GM19240 (cell line): Measurements from ENCODE around the gene ANKRD36C.
"Not testable (repeated sequence)": the region's sequence is repeated elsewhere in the genome, so short reads cannot be mapped to it uniquely, and the experiment has no call there.

Experiments
- DNase-seq: peaks from one replicate; pipeline ENCODE4 v3.0.0; 2011; ENCODE audit warnings: low spot score; ENCODE audit not compliant: insufficient read length

The ANKRD36C gene

GRCh38 chr2:96008051-96008450, 16.4 kb upstream of the ANKRD36C start:
- DNase-seq, result not testable (repeated sequence)

DNA sequence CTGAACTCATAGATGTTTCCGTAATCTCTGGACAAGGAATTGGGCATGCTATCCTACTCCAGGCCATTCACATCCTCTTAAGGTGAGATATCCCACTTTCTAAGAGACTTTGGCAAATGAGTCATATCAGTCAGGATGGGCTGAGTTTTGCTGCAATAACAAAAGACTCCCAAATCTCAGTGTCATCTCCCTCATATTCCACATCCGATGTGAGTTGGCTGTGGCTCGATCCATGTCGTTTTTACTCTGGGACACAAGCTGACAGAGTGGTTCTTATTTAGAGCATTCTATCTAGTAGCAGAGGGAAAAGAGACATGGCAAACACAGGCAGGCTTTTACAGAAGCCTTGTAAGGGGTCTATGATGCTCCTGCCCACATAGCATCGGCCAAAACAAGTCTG, 14.6 kb upstream of the ANKRD36C start:
- not testable (repeated sequence) for DNase-seq

GRCh38 chr2:95992520-95993272, 1.1 kb upstream of the ANKRD36C start:
- DNase-seq, result not testable (repeated sequence)

DNA sequence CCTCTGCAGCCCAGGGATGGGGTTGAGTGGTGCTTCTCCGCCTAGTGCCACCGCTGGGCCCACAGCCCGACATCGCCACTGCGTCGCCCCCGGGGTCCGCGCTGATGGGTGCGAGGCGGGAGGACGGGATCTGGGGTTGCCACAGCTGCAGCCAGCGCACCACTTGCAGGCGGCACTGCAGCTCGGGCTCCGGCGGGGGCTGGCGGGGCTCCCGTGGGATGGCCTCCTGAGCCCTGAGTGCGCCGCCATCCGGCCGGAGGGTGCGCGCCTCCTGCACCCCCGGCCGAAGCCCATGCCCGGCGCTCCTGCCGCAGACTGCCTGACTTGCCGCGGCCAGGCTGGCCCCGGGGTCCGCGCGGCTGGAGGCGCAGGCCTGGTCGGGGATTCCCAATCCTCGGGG, 478 bp upstream of the ANKRD36C start:
- DNase-seq, result not testable (repeated sequence)

GRCh38 chr2:95990884-95991283, 740 bp downstream of the ANKRD36C start:
- DNase-seq, result not testable (repeated sequence)

DNA sequence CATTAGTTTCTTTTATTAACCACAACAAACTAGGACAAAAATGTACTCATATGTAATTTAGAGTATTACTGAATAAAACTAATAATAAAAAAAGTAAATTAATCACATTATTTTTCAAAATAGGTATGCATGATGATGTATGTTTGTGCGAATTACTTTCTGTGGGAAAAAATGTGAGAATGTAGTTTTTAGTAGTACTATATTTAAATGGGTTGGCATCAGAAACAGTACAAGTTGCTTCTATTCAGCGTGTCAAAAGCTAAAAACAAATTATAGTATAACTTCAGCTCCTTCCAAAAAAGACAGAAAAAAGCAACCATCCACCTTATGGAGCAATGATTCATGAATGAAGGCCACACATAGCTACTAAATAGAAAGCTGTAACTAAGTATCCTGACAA, 40.0 kb downstream of the ANKRD36C start:
- DNase-seq, result not testable (repeated sequence)

- DNase-seq, result not testable (repeated sequence)
Observed at GRCh38 chr2:95948039-95948438, 43.6 kb downstream of the ANKRD36C start.

GRCh38 chr2:95939947-95940346, 51.7 kb downstream of the ANKRD36C start:
- not testable (repeated sequence) for DNase-seq

GRCh38 chr2:95930740-95931139, 60.9 kb downstream of the ANKRD36C start:
- not testable (repeated sequence) for DNase-seq

GRCh38 chr2:95917007-95917406, 74.6 kb downstream of the ANKRD36C start:
- DNase-seq, result not testable (repeated sequence)

- DNase-seq, result not testable (repeated sequence)
Observed at GRCh38 chr2:95915131-95915530, 76.5 kb downstream of the ANKRD36C start.

GRCh38 chr2:95911431-95911830, 80.2 kb downstream of the ANKRD36C start:
- DNase-seq, result not testable (repeated sequence)

DNA sequence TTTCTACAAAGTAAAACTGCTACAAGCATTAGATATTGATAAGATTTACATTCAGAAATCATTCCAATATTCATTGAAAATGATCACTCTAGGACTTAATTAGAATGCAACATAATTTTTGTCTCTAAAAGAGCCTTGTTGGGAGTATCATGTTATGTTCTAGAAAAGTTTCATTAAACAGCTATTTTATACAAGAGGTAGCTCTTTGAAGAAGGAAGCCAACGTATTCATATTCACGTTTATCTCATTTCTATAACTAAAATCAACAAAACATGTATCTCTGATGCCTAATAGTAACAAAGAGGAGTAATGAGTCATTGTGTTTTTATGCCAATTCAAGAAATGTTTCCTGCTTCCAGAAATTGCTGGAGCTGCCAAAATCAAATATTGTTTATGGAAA, 97.2 kb downstream of the ANKRD36C start:
- DNase-seq, result not testable (repeated sequence)

GRCh38 chr2:95867929-95868328, 123.7 kb downstream of the ANKRD36C start:
- DNase-seq, result not testable (repeated sequence)

DNA sequence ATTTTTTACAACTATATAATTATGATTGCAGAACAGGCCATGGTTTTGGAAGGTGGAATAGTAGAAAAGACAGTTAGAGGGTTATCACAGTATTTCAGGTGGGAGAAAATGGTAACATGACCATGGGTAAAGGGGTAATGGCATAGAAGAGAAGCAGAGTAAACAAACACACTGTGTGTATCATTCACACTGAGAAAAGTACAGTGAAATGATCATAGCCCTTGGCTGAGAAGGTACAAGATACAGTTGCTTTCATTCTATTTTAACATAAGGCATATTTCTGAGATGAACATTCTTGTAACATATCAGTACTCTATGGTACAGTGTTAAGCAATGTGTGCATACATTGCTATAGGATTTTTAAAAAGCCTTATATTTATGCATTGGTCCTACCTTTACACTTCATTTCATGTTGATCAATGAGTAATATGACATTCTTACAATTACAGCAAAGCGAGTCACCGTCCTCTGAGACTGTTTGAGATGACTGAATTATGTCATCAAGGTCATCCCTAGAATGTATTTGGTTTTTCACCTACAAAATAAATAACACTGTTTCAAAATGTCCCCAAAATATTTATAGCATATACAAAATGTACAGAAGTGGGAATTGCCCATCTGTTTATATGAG, 124.5 kb downstream of the ANKRD36C start:
- DNase-seq, result not testable (repeated sequence)

GRCh38 chr2:95862121-95862520, 129.5 kb downstream of the ANKRD36C start:
- not testable (repeated sequence) for DNase-seq

DNA sequence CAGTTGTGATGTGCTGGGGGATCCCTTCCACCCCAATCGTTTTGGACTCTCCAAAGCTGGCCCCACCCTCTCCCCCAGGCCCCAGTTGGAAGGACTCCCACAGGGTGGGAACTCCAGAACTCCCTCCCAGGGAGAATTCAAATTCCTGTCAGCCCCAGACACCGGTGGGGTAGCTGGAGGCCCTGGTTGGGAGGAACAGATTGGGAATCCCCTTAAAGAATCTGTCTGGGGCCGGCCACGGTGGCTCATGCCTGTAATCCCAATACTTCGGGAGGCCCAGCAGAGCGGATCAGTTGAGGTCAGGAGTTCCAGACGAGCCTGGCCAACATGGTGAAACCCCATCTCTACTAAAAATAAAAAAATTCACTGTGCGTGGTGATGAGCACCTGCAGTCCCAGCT, 155.5 kb downstream of the ANKRD36C start:
- DNase-seq, result no peak

DNA sequence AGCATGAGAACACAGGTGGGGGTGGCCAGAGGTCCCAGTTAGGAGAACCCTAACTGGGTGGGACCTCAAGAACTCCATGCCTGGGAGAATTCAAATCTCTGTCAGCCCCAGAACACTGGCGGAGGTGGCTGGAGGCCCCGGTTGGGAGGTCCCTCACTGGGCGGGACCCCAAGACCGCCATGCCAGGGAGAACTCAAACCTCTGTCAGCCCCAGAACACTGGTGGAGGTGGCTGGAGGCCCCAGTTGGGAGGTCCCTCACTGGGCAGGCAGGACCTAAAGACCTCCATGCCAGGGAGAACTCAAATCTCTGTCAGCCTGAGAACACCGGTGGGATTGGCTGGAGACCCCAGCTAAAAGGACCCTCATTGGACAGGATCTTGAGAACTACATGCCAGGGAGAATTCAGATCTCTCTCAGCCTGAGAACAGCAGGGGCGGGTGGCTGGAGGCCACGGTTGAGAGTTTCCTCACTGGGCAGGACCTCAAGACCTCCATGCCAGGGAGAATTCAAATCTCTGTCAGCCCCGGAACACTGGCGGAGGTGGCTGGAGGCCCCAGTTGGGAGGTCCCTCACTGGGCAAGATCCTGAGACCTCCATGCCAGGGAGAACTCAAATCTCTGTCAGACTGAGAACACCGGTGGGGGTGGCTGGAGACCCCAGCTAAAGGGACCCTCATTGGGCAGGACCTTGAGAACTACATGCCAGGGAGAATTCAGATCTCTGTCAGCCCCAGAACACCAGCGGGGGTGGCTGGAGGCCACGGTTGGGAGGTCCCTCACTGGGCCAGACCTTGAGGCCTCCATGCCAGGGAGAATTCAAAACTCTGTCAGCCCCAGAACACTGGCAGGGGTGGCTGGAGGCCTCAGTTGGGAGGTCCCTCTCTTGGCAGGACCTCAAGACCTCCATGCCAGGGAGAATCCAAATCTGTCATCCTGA, 157.3 kb downstream of the ANKRD36C start:
- not testable (repeated sequence) for DNase-seq

- DNase-seq, result not testable (repeated sequence)
Observed at GRCh38 chr2:95824218-95824617, 167.4 kb downstream of the ANKRD36C start.

- not testable (repeated sequence) for DNase-seq
Observed at GRCh38 chr2:95817521-95817920, 174.1 kb downstream of the ANKRD36C start.

DNA sequence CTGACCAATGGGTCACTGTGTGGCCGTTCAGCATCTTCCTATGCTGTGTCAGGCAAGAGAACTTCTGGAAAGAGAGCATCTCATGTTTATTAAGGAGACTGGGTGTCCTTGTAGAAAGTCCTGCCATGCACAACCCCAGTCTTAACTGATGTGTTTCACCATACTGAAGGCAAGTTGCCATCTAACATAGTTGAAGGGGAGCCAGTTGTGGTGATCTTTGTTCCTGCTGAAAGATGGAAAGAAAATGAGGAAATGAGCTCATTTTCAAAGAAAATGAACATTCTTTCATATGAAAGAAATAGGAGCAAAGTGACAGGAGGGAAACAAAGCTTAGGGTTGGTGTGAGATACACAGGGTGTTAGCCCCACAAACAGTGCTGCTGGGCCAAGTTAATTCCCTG, 178.3 kb downstream of the ANKRD36C start:
- DNase-seq, result not testable (repeated sequence)

- DNase-seq, result no peak
Observed at GRCh38 chr2:95799892-95800291, 191.7 kb downstream of the ANKRD36C start.
